H1 (cell line): ENCODE measurements around the gene AGR2.

Source experiments
- CREB1 ChIP-seq: IDR thresholded peaks from 2 replicates; pipeline ENCODE4 v1.6.1; 2012; ENCODE audit warnings: inconsistent platforms
- EP300 ChIP-seq, 2 experiments: IDR thresholded peaks; 1 replicate in 1 of 2; 2 replicates in 1 of 2; pipeline ENCODE4 v1.6.1; 2011 to 2012; ENCODE audit warnings: low read depth in 2 of 2, low read length in 2 of 2, mild to moderate bottlenecking in 2 of 2, borderline replicate concordance in 1 of 2, inconsistent platforms in 1 of 2, moderate library complexity in 1 of 2
- EZH2 ChIP-seq: fragments of 200-600 bp; sonication (generic); IDR thresholded peaks from 2 replicates; pipeline ENCODE4 v1.7.1; 2012; ENCODE audit warnings: low read depth, mild to moderate bottlenecking, moderate library complexity, low read length, inconsistent platforms; ENCODE audit not compliant: severe bottlenecking
- GTF2F1 ChIP-seq: IDR thresholded peaks from 2 replicates; pipeline ENCODE4 v1.6.1; 2012; ENCODE audit warnings: low read depth, low read length, improper control_type of control experiment, borderline replicate concordance
- HDAC2 ChIP-seq, 2 experiments: fragments of 300-600 bp in 1 of 2; sonication (generic) in 1 of 2; IDR thresholded peaks; 2 replicates each; pipeline ENCODE4 v1.6.1; 2011 to 2012; ENCODE audit warnings: low read depth in 2 of 2, low read length in 2 of 2, mild to moderate bottlenecking in 2 of 2, moderate library complexity in 2 of 2, borderline replicate concordance in 1 of 2, inconsistent platforms in 1 of 2
- JUND ChIP-seq: IDR thresholded peaks from 2 replicates; pipeline ENCODE4 v1.6.1; 2011; ENCODE audit warnings: mild to moderate bottlenecking, improper control_type of control experiment, low read length
- POLR2A ChIP-seq, 2 experiments: IDR thresholded peaks; 1 replicate in 1 of 2; 2 replicates in 1 of 2; pipeline ENCODE4 v1.6.1; 2011; ENCODE audit warnings: low read depth in 2 of 2, low read length in 2 of 2, mild to moderate bottlenecking in 2 of 2; ENCODE audit errors: control extremely low read depth in 1 of 2
- POU5F1 ChIP-seq: IDR thresholded peaks from 2 replicates; pipeline ENCODE4 v1.6.1; 2011; ENCODE audit warnings: low read depth, mild to moderate bottlenecking, low read length, moderate library complexity
- RAD21 ChIP-seq, 2 experiments: IDR thresholded peaks in 1 of 2; conservative IDR thresholded peaks in 1 of 2; 2 replicates each; pipeline ENCODE4 v1.6.1; 2011; ENCODE audit warnings: low read depth in 2 of 2, low read length in 2 of 2, improper control_type of control experiment in 1 of 2, inconsistent platforms in 1 of 2, mild to moderate bottlenecking in 1 of 2, moderate library complexity in 1 of 2
- RFX5 ChIP-seq: IDR thresholded peaks from 2 replicates; pipeline ENCODE4 v1.6.1; 2011; ENCODE audit warnings: low read depth, low read length, improper control_type of control experiment, borderline replicate concordance
- TAF1 ChIP-seq: IDR thresholded peaks from 2 replicates; pipeline ENCODE4 v1.6.1; 2011; ENCODE audit warnings: mild to moderate bottlenecking, low read depth, low read length
- TBP ChIP-seq: IDR thresholded peaks from 2 replicates; pipeline ENCODE4 v1.6.1; 2011; ENCODE audit warnings: low read depth, low read length, improper control_type of control experiment
- TF ChIP-seq, protein P1 (sequence below), 3 experiments: IDR thresholded peaks; 1 replicate in 2 of 3; 2 replicates in 1 of 3; pipeline versions ENCODE4 v1.5.1 to v1.6.1; 2011; ENCODE audit warnings: low read length in 3 of 3, mild to moderate bottlenecking in 3 of 3, inconsistent platforms in 2 of 3, low read depth in 1 of 3, moderate library complexity in 1 of 3; ENCODE audit not compliant: insufficient read depth in 1 of 3; ENCODE audit errors: control extremely low read depth in 1 of 3

- no peak for TF ChIP-seq POLR2A (IDR thresholded peaks at IDR 0.05; ENCODE audit: control extremely low read depth in 1 of 2, low read depth in 2 of 2, low read length in 2 of 2)
- no peak for TF ChIP-seq GTF2F1
- no peak for TF ChIP-seq POU5F1
- TF ChIP-seq RAD21 (IDR thresholded peaks at IDR 0.05 in 1 of 2, conservative IDR thresholded peaks at IDR 0.05 in 1 of 2; ENCODE audit: low read depth in 2 of 2, low read length in 2 of 2): no peak
- TF ChIP-seq, protein P1, sequence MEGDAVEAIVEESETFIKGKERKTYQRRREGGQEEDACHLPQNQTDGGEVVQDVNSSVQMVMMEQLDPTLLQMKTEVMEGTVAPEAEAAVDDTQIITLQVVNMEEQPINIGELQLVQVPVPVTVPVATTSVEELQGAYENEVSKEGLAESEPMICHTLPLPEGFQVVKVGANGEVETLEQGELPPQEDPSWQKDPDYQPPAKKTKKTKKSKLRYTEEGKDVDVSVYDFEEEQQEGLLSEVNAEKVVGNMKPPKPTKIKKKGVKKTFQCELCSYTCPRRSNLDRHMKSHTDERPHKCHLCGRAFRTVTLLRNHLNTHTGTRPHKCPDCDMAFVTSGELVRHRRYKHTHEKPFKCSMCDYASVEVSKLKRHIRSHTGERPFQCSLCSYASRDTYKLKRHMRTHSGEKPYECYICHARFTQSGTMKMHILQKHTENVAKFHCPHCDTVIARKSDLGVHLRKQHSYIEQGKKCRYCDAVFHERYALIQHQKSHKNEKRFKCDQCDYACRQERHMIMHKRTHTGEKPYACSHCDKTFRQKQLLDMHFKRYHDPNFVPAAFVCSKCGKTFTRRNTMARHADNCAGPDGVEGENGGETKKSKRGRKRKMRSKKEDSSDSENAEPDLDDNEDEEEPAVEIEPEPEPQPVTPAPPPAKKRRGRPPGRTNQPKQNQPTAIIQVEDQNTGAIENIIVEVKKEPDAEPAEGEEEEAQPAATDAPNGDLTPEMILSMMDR (IDR thresholded peaks at IDR 0.05; ENCODE audit: control extremely low read depth in 1 of 3, insufficient read depth in 1 of 3, low read depth in 1 of 3, low read length in 3 of 3): no peak
- no peak for TF ChIP-seq EP300 (IDR thresholded peaks at IDR 0.05; ENCODE audit: borderline replicate concordance in 1 of 2, low read depth in 2 of 2, low read length in 2 of 2)
- no peak for TF ChIP-seq HDAC2 (IDR thresholded peaks at IDR 0.05; ENCODE audit: borderline replicate concordance in 1 of 2, low read depth in 2 of 2, low read length in 2 of 2)
- TF ChIP-seq CREB1: no peak
- no peak for TF ChIP-seq TAF1
- no peak for TF ChIP-seq JUND
- TF ChIP-seq RFX5: no peak
- TF ChIP-seq EZH2: no peak
- TF ChIP-seq TBP: no peak
These were observed 26.3 kb downstream of the AGR2 start for GRCh38 chr7:16778476-16778875.
